IMR-90 (cell line): ENCODE results near the gene POLR3A.

ENCODE experiments used
- BHLHE40 ChIP-seq: fragments of 150-350 bp; IDR thresholded peaks from 2 replicates; pipeline ENCODE4 v1.6.1; 2016; ENCODE audit warnings: mild to moderate bottlenecking, low read depth, low read length
- FOS ChIP-seq: fragments of 150-350 bp; IDR thresholded peaks from 2 replicates; pipeline ENCODE4 v1.6.1; 2016; ENCODE audit warnings: low read depth, low read length
- MAFK ChIP-seq: IDR thresholded peaks from 2 replicates; pipeline ENCODE4 v1.6.1; 2012; ENCODE audit warnings: low read depth, low read length, improper control_type of control experiment
- MAZ ChIP-seq: IDR thresholded peaks from 2 replicates; pipeline ENCODE4 v1.6.1; 2012; ENCODE audit warnings: low read depth, mild to moderate bottlenecking, low read length, improper control_type of control experiment, moderate library complexity, borderline replicate concordance
- MXI1 ChIP-seq: IDR thresholded peaks from 2 replicates; pipeline ENCODE4 v1.6.1; 2012; ENCODE audit warnings: low read depth, mild to moderate bottlenecking, low read length, moderate library complexity, borderline replicate concordance
- POLR2A ChIP-seq: IDR thresholded peaks from 2 replicates; pipeline ENCODE4 v1.6.1; 2012; ENCODE audit warnings: mild to moderate bottlenecking, low read depth, low read length
- RAD21 ChIP-seq: IDR thresholded peaks from 2 replicates; pipeline ENCODE4 v1.6.1; 2012; ENCODE audit warnings: low read length, improper control_type of control experiment
- RCOR1 ChIP-seq: IDR thresholded peaks from 2 replicates; pipeline ENCODE4 v1.6.1; 2012; ENCODE audit warnings: mild to moderate bottlenecking, low read length, improper control_type of control experiment; ENCODE audit not compliant: insufficient replicate concordance
- RFX5 ChIP-seq: IDR thresholded peaks from 2 replicates; pipeline ENCODE4 v1.8.0; 2012; ENCODE audit warnings: low read depth, mild to moderate bottlenecking, low read length, moderate library complexity
- SMC3 ChIP-seq: fragments of 150-350 bp; IDR thresholded peaks from 2 replicates; pipeline ENCODE4 v1.6.1; 2016; ENCODE audit warnings: low read depth, mild to moderate bottlenecking, antibody characterized with exemption, low read length, moderate library complexity
- TF ChIP-seq, protein P1 (sequence below): conservative IDR thresholded peaks from 2 replicates; pipeline ENCODE4 v1.5.1; 2012; ENCODE audit warnings: mild to moderate bottlenecking, low read depth, low read length, improper control_type of control experiment
- TF ChIP-seq, protein P2 (sequence below): fragments of 150-350 bp; IDR thresholded peaks from 2 replicates; pipeline ENCODE4 v1.6.1; 2016; ENCODE audit warnings: low read depth, mild to moderate bottlenecking, low read length, moderate library complexity, borderline replicate concordance
- TF ChIP-seq, protein P3 (sequence below): fragments of 150-350 bp; IDR thresholded peaks from 2 replicates; pipeline ENCODE4 v1.6.1; 2017; ENCODE audit warnings: mild to moderate bottlenecking, antibody characterized with exemption, low read length, low read depth

DNA sequence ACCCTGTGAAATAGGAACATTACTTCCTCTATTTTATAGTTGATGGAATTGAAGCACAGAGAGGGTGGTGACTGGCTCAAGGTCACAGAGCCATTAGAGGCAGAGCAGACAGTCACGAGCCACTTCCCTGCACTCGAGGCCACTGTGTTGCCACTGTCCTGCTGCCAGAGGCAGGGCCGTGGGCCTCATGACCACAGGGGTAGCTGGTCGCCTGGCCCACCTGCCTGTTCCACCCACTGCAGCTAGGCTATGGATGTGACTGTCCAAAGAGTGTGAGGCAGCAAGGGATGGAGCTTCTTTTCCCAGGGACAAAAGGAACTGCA, 42.5 kb upstream of the POLR3A start:
- no peak for TF ChIP-seq RFX5
- no peak for TF ChIP-seq POLR2A
- no peak for TF ChIP-seq FOS
- TF ChIP-seq SMC3: no peak
- TF ChIP-seq MAFK: no peak
- TF ChIP-seq, protein P1, sequence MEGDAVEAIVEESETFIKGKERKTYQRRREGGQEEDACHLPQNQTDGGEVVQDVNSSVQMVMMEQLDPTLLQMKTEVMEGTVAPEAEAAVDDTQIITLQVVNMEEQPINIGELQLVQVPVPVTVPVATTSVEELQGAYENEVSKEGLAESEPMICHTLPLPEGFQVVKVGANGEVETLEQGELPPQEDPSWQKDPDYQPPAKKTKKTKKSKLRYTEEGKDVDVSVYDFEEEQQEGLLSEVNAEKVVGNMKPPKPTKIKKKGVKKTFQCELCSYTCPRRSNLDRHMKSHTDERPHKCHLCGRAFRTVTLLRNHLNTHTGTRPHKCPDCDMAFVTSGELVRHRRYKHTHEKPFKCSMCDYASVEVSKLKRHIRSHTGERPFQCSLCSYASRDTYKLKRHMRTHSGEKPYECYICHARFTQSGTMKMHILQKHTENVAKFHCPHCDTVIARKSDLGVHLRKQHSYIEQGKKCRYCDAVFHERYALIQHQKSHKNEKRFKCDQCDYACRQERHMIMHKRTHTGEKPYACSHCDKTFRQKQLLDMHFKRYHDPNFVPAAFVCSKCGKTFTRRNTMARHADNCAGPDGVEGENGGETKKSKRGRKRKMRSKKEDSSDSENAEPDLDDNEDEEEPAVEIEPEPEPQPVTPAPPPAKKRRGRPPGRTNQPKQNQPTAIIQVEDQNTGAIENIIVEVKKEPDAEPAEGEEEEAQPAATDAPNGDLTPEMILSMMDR: no peak
- no peak for TF ChIP-seq MAZ
- no peak for TF ChIP-seq RAD21
- TF ChIP-seq MXI1: no peak
- TF ChIP-seq, protein P2, sequence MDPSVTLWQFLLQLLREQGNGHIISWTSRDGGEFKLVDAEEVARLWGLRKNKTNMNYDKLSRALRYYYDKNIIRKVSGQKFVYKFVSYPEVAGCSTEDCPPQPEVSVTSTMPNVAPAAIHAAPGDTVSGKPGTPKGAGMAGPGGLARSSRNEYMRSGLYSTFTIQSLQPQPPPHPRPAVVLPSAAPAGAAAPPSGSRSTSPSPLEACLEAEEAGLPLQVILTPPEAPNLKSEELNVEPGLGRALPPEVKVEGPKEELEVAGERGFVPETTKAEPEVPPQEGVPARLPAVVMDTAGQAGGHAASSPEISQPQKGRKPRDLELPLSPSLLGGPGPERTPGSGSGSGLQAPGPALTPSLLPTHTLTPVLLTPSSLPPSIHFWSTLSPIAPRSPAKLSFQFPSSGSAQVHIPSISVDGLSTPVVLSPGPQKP: no peak
- TF ChIP-seq BHLHE40: no peak
- TF ChIP-seq, protein P3, sequence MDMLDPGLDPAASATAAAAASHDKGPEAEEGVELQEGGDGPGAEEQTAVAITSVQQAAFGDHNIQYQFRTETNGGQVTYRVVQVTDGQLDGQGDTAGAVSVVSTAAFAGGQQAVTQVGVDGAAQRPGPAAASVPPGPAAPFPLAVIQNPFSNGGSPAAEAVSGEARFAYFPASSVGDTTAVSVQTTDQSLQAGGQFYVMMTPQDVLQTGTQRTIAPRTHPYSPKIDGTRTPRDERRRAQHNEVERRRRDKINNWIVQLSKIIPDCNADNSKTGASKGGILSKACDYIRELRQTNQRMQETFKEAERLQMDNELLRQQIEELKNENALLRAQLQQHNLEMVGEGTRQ: no peak
- no peak for TF ChIP-seq RCOR1
